ENCODE data around the gene PSMD12.

The PSMD12 gene

DNA sequence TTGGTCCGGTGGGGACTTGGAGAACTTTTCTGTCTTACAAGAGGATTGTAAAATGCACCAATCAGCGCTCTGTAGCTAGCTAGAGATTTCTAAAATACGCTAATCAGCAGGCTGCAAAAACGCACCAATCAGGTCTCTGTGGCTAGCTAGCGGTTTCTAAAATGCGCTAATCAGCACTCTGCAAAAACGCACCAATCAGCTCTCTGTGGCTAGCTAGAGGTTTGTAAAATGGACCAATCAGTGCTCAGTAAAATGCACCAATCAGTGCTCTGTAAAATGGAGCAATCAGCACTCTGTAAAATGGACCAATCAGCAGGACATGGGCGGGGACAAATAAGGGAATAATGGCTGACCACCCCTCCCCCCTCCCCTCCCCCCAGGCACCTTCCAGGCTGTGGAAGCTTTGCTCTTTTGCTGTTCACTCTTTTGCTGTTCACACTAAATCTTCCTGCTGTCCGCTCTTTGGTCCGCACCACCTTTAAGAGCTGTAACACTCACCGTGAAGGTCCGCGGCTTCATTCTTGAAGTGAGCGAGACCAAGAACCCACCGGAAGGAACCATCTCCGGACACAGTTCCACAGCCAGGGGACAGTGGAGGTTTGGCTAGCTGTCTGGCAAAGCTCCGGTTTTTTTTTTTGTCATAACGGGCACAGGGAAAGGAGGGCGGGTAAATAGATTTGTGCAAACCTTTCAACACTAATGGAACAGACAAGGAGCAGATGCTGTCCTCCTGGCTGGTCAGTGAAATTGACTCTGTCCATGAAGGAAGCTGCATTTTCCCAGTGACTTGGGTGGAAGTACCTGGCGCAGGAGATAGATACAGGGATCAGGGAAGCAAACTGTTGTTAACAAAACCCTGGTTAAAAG, 19.0 kb upstream of the PSMD12 start:
- DNase-seq = no peak

- no peak for DNase-seq
These were observed 15.5 kb upstream of the PSMD12 start for GRCh38 chr17:67381929-67382257.

GRCh38 chr17:67379251-67379630, 12.9 kb upstream of the PSMD12 start:
- no peak for DNase-seq

DNA sequence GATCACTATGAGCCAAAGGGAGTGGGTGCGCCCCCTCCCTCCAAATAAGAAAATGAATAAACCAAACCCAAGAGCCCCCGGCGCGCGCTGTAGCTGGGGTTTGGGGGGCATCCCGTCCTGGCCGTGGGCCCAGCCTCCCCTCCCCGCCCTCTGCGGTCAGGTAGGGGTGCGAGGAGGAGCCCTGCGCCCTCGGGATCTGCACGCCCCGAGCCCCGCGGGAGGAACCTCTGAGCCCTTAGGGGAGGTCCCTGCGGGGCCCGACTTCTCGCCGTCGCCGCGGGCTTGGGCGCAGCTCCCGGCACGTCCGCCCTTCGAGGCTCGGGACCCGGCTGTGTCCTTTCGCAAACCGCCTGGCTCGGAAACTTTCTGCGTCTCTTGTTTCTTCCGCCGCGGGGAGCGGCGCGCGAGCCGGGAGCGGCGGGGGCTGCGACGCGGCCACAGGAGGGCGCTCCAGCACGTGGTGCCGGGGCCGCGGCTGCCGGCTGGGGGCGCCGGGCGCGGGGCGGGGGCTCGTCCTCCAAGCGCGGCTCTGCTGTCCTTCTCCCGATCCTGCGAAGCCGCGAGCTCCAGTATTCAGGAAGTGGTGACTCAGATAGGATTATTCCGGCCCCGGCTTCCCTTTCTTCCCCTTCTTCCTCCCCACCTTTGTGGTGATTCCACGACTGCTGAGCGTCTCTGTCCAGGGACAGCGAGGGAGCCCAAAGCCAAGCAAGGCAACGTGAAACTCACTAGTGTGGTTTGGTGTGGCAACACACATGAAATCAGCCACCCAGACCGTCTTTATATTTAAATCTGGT, 12.3 kb upstream of the PSMD12 start:
- DNase-seq = no peak

GRCh38 chr17:67377488-67378453, 11.4 kb upstream of the PSMD12 start:
- DNase-seq = no peak

GRCh38 chr17:67376737-67377487, 10.5 kb upstream of the PSMD12 start, which contains the start of gene PITPNC1:
Gene PITPNC1 (plus strand): TSS chr17:67377281.
- DNase-seq = peak; percentile 58

GRCh38 chr17:67376415-67376736, 10.0 kb upstream of the PSMD12 start:
- DNase-seq = no peak

GRCh38 chr17:67375716-67376115, 9.3 kb upstream of the PSMD12 start:
- no peak for DNase-seq

- DNase-seq = no peak
These were observed 8.7 kb upstream of the PSMD12 start for GRCh38 chr17:67375054-67375427.

DNA sequence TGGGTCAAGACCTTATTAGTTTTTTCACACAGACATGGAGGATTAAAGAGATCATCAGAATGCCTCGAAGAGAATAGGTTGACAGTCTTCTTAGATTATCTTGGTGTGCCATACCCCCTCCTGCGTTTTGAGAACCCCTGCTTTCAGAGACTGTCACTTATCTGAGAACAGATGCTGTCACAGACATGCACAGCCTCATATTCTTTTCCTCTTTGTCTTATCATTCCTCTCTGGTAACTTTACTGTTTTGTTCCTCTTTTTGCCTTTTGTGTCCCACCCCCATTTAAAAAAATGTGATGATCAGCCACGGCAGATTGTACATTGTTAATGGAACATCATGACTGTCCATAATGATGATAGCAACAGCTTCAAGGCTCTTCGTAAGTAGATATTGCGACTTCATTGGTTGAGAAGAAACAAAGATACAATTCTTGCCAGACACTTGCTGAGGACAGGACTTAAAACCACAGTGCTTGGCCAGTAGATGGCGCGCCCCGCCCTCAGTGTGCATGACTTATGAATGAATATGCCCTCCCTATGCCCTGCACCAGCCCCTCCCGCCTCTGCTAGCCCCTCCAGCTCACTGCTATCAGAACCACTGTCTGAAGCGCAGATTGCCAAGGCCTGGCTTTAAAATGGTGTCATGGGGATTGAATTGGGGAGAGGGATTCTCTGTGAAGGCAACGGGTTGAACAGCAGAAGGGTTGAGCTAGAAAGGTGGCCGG, 8.1 kb upstream of the PSMD12 start:
- DNase-seq = peak; percentile 56

DNA sequence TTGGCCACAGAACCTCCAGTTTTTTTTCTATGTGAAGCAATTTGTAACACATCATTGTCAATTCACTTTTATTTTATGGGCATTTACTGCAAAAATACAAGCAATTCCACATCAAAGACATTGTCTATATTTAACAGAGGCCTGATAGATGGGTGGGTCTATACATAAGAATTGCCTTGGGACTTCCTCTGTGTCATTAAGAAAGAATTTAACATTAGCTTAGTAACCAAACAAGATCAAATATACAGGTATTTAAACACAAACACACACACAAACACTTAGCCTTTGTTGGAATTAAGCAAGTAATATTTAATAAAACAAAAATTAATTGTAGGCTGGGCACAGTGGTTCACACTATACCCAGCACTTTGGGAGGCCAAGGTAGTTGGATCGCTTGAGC, 6.4 kb upstream of the PSMD12 start:
- DNase-seq = no peak

- no peak for DNase-seq
These were observed 3.3 kb upstream of the PSMD12 start for GRCh38 chr17:67369676-67370075.

DNA sequence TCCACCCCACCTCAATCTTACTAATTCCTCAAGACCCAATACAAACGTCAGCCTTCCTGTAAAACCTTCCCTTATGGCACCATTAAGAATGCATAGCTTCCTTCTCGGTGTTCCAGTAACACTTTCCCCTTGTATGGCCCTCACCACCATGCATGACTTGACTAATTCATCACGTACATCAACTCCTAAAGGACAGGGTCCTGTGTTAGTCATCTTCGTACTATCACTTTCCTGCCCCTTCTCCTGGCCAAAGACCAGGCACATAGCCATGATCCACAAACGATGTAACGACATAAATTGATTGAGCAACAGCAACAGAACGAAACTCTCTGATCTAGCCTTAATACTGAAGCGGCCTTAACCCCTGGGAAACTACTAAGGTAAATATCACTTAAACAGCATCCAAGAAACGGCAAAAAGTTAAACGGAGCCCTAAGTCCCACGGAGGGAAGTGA, 612 bp downstream of the PSMD12 start:
- DNase-seq = no peak

DNA sequence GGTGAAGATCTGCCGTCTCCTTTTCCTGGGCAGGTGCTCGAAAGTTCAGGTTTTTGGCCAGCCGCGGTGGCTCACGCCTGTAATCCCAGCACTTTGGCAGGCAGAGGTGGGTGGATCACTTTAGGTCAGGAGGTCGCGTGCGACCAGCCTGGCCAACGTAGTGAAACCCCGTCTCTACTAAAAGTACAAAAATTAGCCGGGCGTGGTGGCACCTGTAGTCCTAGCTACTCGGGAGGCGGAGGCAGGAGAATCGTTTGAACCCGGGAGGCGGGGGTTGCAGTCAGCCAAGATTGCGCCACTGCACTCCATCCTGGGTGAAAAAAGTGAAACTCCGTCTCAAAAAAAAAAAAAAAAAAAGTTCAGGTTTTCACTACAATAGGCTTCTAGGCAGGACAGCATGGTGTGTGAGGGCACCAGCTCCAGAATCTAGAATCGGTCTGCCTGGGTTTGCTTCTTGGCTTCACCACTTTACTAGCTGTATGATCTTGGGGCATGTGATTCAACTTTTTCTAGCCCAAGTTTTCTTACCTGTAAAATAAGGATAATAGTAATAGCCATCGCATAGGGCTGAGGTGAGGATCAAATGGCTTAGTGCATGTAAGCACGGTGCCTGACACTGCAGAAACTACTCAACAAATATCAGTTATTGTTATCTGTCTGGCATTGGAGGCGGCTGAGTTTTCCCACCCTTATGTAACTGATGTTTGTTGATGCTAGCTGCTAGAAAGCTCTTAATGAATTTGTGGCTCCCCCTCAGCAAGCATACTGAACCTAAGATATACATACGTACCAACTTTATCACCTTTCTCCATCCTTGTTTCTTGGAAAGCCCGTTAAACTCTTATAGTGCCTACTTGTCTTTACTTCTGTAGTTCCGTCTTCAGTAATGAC, 1.3 kb downstream of the PSMD12 start:
- no peak for DNase-seq

- DNase-seq = no peak
These were observed 4.2 kb downstream of the PSMD12 start for GRCh38 chr17:67362173-67362572.

DNA sequence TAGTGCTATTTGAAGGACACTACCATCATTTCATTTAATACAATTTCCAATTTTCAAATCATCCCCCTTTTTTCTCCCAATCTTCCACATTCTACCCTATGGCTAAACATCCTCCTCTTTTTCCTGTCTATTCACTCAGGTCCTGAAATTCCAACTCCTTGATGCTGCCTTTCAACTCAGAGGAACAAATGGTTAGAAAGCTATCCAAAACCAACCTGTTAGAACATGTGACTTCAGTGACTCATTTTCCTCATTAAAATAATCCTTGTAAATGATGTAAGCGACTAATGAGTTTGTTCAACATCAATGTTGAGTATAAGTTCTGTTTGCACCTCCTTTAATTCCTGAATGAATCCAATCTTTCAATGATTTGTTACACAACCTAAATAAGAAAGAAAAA, 5.5 kb downstream of the PSMD12 start:
- DNase-seq = no peak

GRCh38 chr17:67359960-67360791, 6.2 kb downstream of the PSMD12 start:
- no peak for DNase-seq

DNA sequence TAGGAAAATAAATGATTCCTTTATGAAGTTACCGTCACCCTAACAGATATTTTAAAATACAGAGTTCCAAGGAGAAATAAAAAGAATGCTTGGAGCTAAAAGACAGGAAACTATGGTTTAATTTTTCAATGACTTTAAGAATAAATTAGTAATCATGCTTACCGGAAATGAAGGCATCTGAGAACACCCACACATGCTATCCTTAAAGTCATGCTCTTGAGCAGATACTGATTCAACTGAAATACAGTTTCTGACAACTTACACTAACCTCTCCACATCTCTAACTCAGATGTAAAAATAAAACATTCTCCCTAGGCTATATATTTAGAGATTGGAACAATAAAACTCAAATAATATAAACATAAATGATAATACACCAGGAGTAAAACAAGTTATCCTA, 7.8 kb downstream of the PSMD12 start:
- DNase-seq = no peak

GRCh38 chr17:67353929-67354574, 12.3 kb downstream of the PSMD12 start:
- peak; percentile 34 for DNase-seq
